Erythroblast (primary cell): Measurements from ENCODE around the gene SYTL1.

Experiments
- GATA1 ChIP-seq: IDR thresholded peaks from 2 replicates; pipeline ENCODE4 v1.6.1; 2011; ENCODE audit warnings: low read depth, mild to moderate bottlenecking, control low read depth, low read length, moderate library complexity
- POLR2A ChIP-seq: IDR thresholded peaks from 2 replicates; pipeline ENCODE4 v1.6.1; 2011; ENCODE audit warnings: mild to moderate bottlenecking, low read length

DNA sequence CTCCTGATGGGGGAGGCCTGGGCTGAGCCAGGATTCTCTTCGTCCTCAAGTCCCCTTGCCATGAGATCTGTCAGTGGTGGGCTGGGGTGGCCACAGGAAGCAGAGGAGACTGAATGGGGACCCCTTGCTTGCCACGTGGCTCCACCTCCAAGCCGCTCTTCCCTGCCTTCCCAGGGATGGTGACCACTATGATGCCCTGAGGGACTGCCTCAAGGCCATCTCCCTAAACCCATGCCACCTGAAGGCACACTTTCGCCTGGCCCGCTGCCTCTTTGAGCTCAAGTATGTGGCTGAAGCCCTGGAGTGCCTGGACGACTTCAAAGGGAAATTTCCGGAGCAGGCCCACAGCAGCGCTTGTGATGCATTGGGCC, 40.8 kb upstream of the SYTL1 start:
- TF ChIP-seq POLR2A (no peak), GATA1 (no peak)
